Measurements from ENCODE around the gene TFEC.

GRCh38 chr7:115968596-115968995, 62.0 kb downstream of the TFEC start:
- TF ChIP-seq, protein P1, sequence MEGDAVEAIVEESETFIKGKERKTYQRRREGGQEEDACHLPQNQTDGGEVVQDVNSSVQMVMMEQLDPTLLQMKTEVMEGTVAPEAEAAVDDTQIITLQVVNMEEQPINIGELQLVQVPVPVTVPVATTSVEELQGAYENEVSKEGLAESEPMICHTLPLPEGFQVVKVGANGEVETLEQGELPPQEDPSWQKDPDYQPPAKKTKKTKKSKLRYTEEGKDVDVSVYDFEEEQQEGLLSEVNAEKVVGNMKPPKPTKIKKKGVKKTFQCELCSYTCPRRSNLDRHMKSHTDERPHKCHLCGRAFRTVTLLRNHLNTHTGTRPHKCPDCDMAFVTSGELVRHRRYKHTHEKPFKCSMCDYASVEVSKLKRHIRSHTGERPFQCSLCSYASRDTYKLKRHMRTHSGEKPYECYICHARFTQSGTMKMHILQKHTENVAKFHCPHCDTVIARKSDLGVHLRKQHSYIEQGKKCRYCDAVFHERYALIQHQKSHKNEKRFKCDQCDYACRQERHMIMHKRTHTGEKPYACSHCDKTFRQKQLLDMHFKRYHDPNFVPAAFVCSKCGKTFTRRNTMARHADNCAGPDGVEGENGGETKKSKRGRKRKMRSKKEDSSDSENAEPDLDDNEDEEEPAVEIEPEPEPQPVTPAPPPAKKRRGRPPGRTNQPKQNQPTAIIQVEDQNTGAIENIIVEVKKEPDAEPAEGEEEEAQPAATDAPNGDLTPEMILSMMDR (conservative IDR thresholded peaks at IDR 0.05) = no peak
- no peak for TF ChIP-seq ZFX (IDR thresholded peaks at IDR 0.05)
